Measurements from ENCODE around the gene PPCDC. TPM values are rescaled to one million over a fixed set of nuclear protein-coding genes. Genes with fewer than 3 reads are reported as not detected.
A peak's percentile ranks its signal among the peaks of the same experiment; 100 is the strongest.

Gene PPCDC
- polyA plus RNA-seq, 3 donors = 14.2 to 33.7 (median 18.7) TPM

- peaks cover 0 to 3% of the 10 kb centered on the region in 2 donors for H3K36me3 Mint-ChIP-seq
- H3K4me1 Mint-ChIP-seq = peaks cover 18% of the 10 kb centered on the region
- H3K27ac Mint-ChIP-seq = no peak overlapping the region
- Histone ChIP-seq H3K27me3 (ENCODE audit: control insufficient read depth in 2 of 2, insufficient read depth in 2 of 2, low read length in 2 of 2) (peaks cover 13 to 29% of the 10 kb centered on the region in 2 donors), H3K9ac (ENCODE audit: insufficient read depth, low read length, poor library complexity, severe bottlenecking) (no peak overlapping the region), H2AFZ (ENCODE audit: insufficient read depth, low read depth, low read length, poor library complexity, severe bottlenecking) (no peak overlapping the region), H4K20me1 (ENCODE audit: insufficient read depth, low read length) (no peaks in the 10 kb centered on the region), H3K4me2 (replicated peaks; ENCODE audit: extremely low read depth, low read length, poor library complexity, severe bottlenecking) (no peak overlapping the region), H3K4me1 (ENCODE audit: control insufficient read depth in 1 of 2, insufficient read depth in 2 of 2, low read length in 2 of 2) (peaks cover 10 to 11% of the 10 kb centered on the region in 2 donors), H3K79me2 (ENCODE audit: insufficient read depth, low read length) (no peaks in the 10 kb centered on the region), H3K27ac (ENCODE audit: low read depth in 1 of 2, low read length in 2 of 2) (no peak overlapping the region), H3K9me3 (replicated peaks in 1 of 2; ENCODE audit: control insufficient read depth in 1 of 2, insufficient read depth in 1 of 2, low read length in 2 of 2) (no peaks in the 10 kb centered on the region), H3K4me3 (replicated peaks in 1 of 3; ENCODE audit: low read depth in 2 of 3, low read length in 3 of 3) (no peak overlapping the region), H3K36me3 (replicated peaks in 1 of 2; ENCODE audit: control insufficient read depth in 1 of 2, insufficient read depth in 2 of 2, low read length in 2 of 2) (no peaks in the 10 kb centered on the region)
- H3K4me3 Mint-ChIP-seq = no peak overlapping the region
- intact Hi-C loops (cut with micrococcal nuclease) = no loop called here
- no peak for TF ChIP-seq CTCF (IDR thresholded peaks at IDR 0.05)
- 73% methylated on average over 1 of the region's 2 CpGs for WGBS (ENCODE audit: insufficient coverage)
- peaks cover 0 to 9% (median 5%) of the 10 kb centered on the region in 7 donors for H3K9me3 Mint-ChIP-seq
- no peak for DNase-seq
- peaks cover 32 to 48% (median 33%) of the 10 kb centered on the region in 3 donors for H3K27me3 Mint-ChIP-seq (ENCODE audit: low read depth in 3 of 3)
Measured at GRCh38 chr15:74994236-74994635, 29.2 kb upstream of the PPCDC start.

- peaks cover 0 to 9% (median 5%) of the 10 kb centered on the region in 7 donors for H3K9me3 Mint-ChIP-seq
- no peak overlapping the region for H3K9ac ChIP-seq (ENCODE audit: insufficient read depth, low read length, poor library complexity, severe bottlenecking)
- H3K79me2 ChIP-seq (ENCODE audit: insufficient read depth, low read length) = no peaks in the 10 kb centered on the region
- peaks cover 10 to 11% of the 10 kb centered on the region in 2 donors for H3K4me1 ChIP-seq (ENCODE audit: control insufficient read depth in 1 of 2, insufficient read depth in 2 of 2, low read length in 2 of 2)
- no peak overlapping the region for H3K27ac Mint-ChIP-seq
- TF ChIP-seq CTCF (IDR thresholded peaks at IDR 0.05) = no peak
- H3K4me1 Mint-ChIP-seq = peaks cover 18% of the 10 kb centered on the region
- H3K4me3 ChIP-seq (replicated peaks in 1 of 3; ENCODE audit: low read depth in 2 of 3, low read length in 3 of 3) = peak overlapping the region in 1 of 3 experiments; percentile 84
- H3K36me3 Mint-ChIP-seq = peaks cover 0 to 3% of the 10 kb centered on the region in 2 donors
- no peak overlapping the region for H3K27ac ChIP-seq (ENCODE audit: low read depth in 1 of 2, low read length in 2 of 2)
- peak overlapping the region; percentile 77 to 86 for H3K4me3 Mint-ChIP-seq
- H3K27me3 Mint-ChIP-seq (ENCODE audit: low read depth in 3 of 3) = peaks cover 32 to 49% (median 34%) of the 10 kb centered on the region in 3 donors
- H3K27me3 ChIP-seq (ENCODE audit: control insufficient read depth in 2 of 2, insufficient read depth in 2 of 2, low read length in 2 of 2) = peaks cover 13 to 29% of the 10 kb centered on the region in 2 donors
- H2AFZ ChIP-seq (ENCODE audit: insufficient read depth, low read depth, low read length, poor library complexity, severe bottlenecking) = no peak overlapping the region
- no peaks in the 10 kb centered on the region for H4K20me1 ChIP-seq (ENCODE audit: insufficient read depth, low read length)
- no peaks in the 10 kb centered on the region for H3K9me3 ChIP-seq (replicated peaks in 1 of 2; ENCODE audit: control insufficient read depth in 1 of 2, insufficient read depth in 1 of 2, low read length in 2 of 2)
- DNase-seq = no peak
- 83% methylated on average over 5 of the region's 5 CpGs for WGBS (ENCODE audit: insufficient coverage)
- intact Hi-C loops (cut with micrococcal nuclease) = no loop called here
- peak overlapping the region; percentile 90 for H3K4me2 ChIP-seq (replicated peaks; ENCODE audit: extremely low read depth, low read length, poor library complexity, severe bottlenecking)
- H3K36me3 ChIP-seq (replicated peaks in 1 of 2; ENCODE audit: control insufficient read depth in 1 of 2, insufficient read depth in 2 of 2, low read length in 2 of 2) = no peaks in the 10 kb centered on the region
Measured at GRCh38 chr15:74994685-74995084, 28.7 kb upstream of the PPCDC start.

Measured in CD14-positive monocyte (primary cell).